CD4-positive, alpha-beta T cell treated with Interleukin-10 for 1 hour (primary cell): ENCODE data around the gene CCDC88C.

Experiments
- DNase-seq: peaks from one replicate; pipeline ENCODE4 v3.0.0-alpha.2; 2020

Gene CCDC88C

DNA sequence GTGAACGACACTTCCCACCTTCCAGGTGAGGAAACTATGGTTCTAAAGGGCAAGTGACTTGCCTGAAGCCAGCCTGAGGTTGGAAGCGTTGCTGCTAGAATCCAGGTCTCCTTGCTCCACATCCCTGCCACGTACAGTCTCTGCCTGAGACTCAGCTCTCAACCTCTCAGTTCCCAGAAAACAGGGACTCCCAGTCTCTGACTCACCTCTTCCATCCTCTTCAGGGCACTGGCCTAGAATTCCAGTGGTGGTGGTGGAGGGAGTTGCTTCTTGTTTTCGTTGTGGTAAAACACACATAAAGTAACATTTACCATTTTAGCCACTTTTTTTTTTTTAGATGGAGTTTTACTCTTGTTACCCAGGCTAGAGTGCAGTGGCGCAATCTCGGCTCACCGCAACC lies 180.4 kb downstream of the CCDC88C start:
- no peak for DNase-seq

DNA sequence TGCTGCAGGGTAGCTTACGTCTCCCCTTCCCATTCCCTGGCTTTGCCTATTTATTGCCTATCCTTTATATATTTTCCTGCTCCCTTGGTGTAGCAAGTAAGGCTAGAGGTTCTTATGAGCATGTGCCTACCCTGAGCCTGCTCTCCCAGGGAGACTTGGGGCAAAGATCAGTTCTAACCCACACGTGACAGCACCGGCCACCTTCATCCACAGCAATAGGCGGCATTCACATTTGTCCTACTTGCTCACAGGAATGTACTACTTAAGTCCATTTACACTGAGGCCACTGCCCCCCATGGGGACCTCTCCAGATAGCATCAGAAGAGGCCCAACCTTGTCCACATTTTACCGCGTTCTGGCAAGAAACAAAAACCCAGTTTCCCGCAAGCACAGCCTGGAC lies 181.8 kb downstream of the CCDC88C start:
- DNase-seq, result no peak

DNA sequence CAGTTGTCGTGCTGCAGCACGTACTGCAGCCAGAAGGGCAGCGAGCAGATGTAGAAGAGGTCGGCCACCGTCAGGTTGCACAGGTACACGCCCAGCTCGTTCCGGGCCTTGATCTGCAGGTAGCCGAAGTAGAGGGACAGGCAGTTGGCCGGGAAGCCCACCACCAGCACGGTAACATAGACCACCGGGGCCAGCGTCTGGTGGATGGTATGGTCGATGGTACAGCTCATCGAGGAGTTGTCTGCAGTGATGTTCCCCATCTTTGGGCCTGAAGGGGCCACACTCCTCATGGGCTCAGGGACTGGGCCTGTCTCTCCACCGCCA lies 182.9 kb downstream of the CCDC88C start:
- no peak for DNase-seq

DNA sequence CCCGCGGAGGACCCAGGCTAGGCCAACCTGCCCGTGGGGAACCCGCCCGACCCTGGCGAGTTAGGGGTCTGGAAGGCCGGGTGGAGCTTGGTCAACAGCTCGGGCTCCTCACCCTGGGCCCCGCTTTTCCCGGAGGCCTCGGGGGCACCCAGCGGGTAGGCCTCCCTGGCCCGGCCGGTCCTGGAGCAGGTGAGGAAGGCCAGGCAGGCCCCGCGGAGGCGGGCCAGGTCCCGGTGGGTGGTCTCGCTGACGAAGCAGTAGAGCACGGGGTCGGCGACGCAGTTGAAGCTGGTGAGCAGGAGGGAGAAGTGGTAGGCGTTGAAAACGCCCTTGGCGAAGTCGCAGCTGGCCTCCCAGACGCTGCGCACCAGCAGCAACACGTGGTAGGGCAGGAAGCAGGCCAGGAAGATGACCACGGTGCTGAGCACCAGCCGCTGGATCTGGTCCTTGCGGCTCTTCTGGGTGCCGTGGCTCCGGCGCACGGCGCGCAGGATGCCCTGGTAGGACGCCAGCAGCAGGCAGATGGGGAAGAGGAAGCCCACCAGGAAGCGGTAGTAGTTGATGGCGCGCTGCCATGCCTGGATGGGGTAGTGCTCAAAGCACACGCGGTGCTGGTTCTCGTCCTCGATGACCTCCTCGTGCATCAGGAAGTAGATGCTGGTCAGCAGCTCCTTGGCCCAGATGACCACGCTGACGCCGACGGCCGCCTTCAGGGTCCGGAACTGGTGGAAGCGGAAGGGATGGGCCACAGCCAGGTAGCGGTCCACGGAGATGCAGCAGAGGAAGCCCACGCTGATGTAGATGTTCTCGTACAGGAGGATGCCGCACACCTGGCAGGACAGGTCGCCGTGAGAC lies 183.5 kb downstream of the CCDC88C start:
- DNase-seq, result no peak

DNA sequence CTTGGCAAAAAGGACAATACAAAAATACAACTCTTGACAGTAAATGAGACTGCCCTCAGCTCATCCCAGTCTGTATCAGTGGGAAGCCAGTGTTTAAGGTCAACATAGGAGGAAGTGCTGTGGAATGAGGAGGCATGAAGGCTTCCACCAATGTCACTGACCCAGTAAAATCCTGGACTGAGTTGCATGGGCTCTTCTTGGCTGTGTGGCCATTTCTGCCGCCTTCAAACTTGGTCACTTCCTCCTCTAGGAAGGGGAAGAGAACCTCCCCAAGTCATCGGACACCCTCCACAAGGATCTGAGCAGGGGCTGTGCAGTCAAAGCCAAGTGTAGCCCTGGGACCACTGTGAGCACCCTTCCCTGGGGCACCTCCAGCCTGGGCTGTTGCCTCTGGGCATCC lies 185.0 kb downstream of the CCDC88C start:
- DNase-seq, result no peak

DNA sequence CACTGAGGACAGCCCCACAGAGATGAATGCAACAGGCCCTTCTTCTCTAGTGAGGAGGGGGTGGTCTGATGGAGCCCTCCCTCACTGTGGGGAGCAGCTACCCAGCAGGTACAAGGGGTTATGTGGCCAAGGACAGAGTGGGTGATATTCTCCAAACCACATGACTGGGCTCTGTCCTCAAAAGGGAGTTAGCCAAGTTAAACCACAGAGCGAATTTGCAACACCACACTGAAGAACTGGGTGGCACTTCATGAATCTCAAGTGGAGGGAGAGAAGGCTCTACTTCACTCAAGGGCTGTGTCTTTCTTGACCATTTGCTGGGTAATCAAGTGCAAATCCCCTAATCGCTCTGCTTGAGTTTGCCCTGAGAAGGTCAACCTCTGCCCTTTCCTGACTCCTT lies 185.6 kb downstream of the CCDC88C start:
- no peak for DNase-seq

GRCh38 chr14:91231446-91231845 lies 186.2 kb downstream of the CCDC88C start:
- peak; percentile 39 for DNase-seq

- DNase-seq, result no peak
Measured at GRCh38 chr14:91230397-91231035, 187.1 kb downstream of the CCDC88C start.

GRCh38 chr14:91229743-91230200 lies 187.8 kb downstream of the CCDC88C start:
- peak; percentile 83 for DNase-seq

DNA sequence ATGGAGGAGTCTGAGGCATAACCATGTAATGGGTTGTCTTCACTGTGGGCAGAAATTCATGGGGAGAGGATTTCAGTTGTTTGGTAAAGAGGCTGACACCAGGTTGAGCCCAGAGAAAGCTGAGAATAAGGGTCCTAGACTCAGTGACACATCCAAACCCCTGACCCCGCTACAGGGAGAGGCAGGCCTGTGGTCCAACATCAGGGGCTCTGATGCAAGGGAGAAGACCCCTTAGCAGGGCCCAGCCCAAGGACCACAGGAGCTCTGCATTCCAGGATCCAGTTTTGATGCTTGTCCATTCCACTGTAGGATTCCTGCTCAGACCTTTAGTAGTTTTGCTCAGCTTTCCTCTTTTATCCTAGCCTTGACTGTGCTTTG lies 188.6 kb downstream of the CCDC88C start:
- DNase-seq, result no peak

GRCh38 chr14:91228112-91229004 lies 189.3 kb downstream of the CCDC88C start:
- peak; percentile 82 for DNase-seq

DNA sequence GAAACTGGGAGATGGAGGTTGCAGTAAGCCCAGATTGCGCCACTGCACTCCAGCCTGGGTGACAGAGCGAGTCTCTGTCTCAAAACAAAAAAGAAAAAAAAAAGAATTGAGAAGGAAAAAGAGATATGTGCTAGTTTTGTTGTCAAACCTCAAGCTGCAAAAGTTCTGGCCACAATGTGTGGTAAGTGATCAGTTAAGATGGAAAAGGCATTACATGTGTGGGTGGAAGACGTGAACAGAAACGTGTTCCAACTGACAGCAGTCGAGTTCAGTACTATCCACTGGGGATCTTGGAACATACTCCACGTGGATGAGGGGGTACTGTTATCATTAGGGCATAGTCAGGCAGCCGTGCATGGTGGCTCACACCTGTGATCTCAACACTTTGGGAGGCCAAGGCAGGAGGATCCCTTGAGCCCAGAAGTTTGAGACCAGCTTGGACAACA lies 190.4 kb downstream of the CCDC88C start:
- peak; percentile 38 for DNase-seq

- peak; percentile 37 for DNase-seq
Measured at GRCh38 chr14:91226360-91226759, 191.3 kb downstream of the CCDC88C start.

DNA sequence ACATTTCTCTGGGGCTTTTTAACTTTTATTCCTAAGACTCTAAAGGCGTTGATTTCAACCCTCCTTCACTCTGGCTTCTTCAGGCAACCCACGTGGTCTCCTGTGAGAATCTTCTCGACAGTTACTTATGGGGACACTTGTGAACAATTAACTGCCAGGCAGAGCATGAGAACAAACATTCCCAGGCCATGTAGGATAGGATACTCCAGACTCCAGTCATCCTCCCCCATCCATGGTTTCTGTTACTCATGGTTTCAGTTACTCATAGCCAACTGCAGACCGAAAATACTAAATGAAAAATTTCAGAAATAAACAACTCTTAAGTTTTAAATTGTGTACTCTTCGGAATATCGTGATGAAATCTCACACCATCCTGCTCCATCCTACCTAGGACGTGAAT lies 192.6 kb downstream of the CCDC88C start:
- no peak for DNase-seq

GRCh38 chr14:91223028-91223783 lies 194.4 kb downstream of the CCDC88C start:
- no peak for DNase-seq
